NCI-H526 (cell line): ENCODE results near the gene ATP9A.
"Not testable (repeated sequence)": the region's sequence is repeated elsewhere in the genome, so short reads cannot be mapped to it uniquely, and the experiment has no call there.

Experiments
- DNase-seq, 2 experiments: peaks; one replicate each; lab custom pipeline; 2025; lab: John Stamatoyannopoulos, UW

ATP9A gene

DNA sequence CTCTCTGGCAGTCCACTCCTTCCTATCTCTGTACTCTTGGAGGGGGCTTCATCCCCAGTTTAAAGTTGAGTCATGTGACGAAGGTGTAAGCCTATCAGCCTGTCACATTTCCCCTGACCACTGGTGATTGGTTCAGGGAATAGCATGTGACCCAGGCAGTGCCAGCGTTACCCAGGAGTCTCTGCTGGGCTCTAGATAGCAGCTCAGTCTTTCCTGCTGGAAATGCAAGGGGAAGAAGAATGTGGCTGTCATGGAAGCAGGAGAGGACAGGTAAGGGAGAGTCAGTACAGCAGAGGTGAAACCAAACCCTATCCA, 190.1 kb downstream of the ATP9A start:
- DNase-seq, result no peak

DNA sequence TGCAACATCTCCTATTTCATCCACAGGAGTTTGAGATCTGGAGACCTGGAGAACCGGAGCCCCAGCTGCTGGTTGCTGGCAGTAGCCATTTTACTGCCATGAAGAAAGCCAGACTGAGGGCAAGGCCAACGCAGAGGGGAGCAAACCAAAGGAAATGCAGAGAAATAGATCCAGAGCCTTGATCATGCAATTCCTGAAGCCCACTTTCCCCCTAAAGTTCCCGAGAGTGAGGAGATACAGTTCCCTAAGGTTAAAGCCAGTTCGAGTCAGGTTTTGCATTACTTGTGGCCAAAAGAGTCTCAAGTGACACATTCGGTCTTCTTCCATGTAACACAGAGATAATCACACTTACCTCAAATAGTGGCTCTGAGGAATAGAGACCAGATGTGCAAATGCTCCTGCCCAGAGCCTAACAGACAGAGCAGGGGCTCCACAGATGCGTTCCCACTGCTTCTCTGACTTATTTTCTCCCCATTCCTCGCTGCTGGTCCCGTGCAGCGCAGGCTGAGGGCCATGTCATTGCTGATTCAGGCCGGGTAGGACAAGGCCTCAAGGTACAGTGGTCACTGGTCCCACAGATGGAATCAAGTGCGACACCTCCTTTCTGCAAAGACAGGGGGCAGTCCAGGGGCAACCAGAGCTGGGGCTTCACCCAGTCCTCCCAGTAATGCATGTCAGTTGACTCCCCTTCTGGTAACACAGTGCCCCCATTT, 190.6 kb downstream of the ATP9A start:
- no peak for DNase-seq

DNA sequence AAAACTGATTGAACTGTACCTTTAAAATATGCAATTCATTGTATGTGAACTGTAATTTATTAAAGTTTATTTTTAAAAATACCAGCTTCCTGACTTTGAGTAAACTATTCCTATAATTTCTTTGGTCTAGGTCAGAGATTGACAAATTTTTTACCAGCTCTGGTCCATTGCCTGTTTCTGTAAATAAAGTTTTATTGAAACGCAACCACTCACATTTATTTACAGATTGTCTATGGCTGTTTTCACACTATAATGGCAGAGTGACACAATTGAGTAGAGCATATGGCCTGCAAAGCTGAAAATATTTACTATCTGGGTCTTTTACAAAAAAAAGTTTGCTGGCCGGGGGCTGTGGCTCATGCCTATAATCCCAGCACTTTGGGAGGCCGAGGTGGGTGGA, 192.7 kb downstream of the ATP9A start:
- DNase-seq, result no peak

- no peak for DNase-seq
Measured at GRCh38 chr20:51574248-51575033, 193.7 kb downstream of the ATP9A start.

- DNase-seq, result no peak
Measured at GRCh38 chr20:51573576-51574243, 194.5 kb downstream of the ATP9A start.

GRCh38 chr20:51571460-51571794, 196.8 kb downstream of the ATP9A start:
- no peak for DNase-seq

GRCh38 chr20:51570739-51571459, 197.3 kb downstream of the ATP9A start:
- DNase-seq, result no peak

GRCh38 chr20:51569815-51570738, 198.1 kb downstream of the ATP9A start:
- DNase-seq, result no peak

DNA sequence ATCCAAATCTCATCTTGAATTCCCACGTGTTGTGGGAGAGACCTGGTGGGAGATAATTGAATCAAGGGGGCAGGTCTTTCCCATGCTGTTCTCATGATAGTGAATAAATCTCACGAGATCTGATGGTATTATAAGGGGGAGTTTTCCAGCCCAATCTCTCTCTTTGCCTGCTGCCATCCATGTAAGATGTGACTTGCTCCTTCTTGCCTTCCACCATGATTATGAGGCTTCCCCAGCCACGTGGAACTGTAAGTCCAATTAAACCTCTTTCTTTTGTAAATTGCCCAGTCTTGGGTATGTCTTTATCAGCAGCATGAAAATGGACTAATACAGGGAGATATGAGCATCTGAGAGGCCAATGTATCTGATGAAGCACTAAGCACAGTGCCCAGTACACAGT, 199.7 kb downstream of the ATP9A start:
- DNase-seq, result not testable (repeated sequence)

GRCh38 chr20:51567622-51568021, 200.6 kb downstream of the ATP9A start:
- no peak for DNase-seq

DNA sequence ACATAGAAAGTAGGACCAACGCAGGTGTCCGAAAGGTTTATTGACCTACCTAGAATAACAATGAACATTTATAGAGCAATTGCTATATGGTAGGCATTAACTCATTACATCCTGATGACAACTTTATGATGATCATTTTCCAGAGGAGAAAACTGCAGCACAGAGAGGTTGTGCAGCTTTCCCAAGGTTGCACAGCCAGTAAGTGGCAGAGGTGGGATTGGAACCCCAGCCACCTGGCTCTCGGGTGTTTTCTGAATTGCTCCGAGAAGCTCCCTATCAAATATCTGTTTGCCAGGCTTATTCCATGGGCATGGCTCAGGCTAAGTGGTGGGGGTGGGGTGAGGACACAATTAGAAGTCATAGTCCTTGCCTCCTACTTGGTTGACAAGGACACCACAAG, 201.6 kb downstream of the ATP9A start:
- DNase-seq, result no peak

DNA sequence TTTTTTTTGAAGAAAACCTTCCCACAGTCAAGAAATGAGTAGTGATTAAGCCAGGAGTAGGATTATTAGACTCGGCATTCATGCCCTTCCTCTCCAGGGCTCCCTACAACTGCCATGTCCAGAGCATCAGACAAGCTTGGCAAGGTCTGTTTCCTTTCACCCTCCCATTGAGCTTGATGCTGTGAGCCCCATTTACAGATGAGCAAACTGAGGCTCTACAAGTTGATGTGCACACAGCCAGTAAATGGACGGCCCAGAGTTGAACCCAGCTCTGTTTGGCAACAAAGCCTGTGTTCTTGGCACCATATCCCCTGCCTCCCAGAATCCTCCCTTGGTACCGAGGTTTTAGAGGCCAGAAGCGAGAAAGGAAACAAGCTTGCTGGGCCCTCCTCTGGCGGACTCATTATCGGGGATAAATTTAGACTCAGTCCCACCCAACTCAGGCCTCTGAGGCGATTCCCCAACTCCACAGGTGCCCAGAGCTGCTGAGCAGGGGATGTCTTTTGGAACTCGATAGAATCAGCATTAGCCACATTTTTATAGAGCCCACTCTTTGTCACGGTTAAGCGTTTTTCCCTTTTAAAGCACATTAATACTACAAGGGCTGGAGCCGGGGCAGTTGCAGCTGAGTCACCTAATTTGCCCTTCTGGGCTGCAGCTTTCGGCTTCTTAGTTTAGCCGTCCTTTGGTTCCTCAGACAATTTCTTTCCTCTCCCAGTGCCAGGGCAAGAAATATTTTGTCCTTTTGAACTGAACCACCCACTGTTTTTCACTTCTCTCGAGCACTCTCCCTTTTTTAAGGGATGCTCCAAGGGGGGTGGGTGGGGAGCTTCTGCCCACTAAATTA, 202.7 kb downstream of the ATP9A start:
- DNase-seq, result no peak

DNA sequence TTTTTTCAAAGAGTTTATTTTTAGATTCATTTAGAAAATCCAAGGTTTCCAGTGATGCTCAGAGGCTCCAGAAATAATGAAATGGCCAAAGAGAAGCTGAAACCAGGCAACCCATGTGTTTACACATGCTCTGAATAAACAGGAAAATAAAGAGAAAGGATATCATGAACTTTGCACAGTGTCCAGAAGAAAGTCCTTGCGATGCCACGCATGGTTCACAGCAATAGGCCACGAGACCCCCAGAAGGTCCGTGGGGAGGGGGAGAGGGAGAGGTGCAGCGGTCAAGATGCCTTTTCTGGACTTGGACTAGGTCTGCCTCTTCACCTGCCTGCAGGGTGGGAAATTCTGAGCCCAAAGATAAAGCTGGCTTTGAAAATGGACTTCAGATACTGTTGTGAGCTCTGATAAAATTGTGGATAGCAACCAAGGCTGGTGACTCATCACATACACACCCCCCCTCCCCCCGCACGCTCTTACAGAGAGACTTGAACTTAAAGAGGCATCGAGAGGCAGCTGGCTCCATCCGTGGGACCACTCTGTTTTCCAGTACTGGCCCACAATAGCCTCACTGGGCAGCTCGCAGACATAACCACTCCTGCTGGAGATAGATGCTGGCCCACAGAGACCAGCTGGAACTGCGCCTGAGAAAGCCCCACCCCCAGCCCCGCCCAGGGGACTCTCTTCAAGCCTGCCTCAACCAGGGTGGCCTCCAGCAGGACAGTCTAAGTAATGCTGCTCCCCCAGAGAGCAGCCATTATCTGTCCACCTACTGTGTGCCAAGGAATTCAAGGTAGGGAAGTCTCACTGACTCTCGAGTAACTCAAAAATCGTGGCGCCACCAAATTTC, 204.5 kb downstream of the ATP9A start:
- DNase-seq, result peak in 1 of 2 experiments; percentile 45

DNA sequence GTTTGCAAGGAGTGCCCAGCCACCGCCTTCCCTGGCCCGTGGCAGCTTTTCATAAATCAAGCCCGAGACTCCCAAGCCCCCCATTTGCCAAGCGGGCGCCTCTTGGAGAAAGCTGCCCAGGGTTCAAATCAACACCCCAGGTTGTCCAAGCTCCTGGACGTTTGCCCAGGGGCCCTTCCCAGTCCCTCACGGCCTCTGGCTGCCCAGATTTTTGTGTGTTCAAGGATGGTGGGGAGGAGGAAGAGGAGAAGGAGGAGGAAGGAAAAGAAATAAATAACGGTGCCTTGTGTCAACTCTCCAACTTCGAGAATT, 205.1 kb downstream of the ATP9A start:
- no peak for DNase-seq

DNA sequence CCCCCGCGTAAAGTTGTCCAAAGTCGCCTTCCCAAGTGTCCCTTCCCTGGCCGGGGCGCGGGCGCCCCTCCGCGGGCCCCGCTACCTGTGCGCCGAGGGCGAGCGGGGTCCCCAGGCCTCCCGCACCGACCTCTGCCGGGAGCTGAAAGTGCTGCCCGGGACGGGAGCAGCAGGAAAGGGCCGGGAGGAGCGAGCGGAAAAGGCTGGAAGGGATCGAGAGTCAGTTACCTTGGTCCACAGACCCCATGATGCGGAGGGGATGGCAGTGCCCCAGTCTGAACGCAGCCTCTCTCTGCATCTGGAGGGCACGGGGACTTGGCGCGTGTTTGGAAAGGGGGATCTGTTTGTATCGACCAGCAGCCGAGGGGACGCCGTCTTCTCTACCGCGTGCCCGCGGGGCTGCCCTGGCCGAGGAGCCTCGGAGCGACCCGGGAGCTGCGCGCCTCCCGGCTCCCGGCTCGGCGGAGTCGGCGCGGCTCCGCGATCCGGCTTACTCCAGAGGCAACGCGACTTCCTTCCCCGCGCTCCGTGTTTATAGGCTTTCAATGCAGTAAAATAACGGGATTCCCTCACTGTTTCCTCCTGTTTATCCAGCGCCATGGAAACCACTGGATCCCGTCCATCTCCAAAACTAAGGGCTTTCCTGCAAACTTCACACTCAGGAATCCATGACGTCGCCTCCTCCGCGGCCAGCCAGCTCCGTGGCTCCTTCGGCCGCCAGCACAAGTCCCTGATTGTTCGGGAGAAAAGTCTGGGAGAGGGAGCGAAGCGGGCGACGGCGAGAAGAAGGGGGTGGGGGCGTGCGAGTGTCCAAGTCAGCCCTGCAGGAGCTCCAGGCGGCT, 205.6 kb downstream of the ATP9A start:
- peak; percentile 24 to 92 for DNase-seq

DNA sequence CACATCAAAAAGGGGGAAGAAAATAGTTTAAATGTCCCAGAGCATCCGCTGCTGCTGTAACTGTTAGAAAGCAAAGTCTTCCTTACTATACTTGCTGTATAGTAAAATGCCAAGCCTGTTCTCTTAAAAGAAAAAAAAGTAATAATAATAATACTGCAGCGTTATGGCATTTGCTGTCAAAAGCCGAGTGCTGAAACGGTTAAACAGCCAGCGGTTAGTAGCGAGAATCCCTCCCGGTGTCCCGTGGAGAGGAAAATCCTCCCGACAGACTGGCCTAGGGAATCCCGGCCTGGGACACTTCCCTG, 206.2 kb downstream of the ATP9A start:
- no peak for DNase-seq

DNA sequence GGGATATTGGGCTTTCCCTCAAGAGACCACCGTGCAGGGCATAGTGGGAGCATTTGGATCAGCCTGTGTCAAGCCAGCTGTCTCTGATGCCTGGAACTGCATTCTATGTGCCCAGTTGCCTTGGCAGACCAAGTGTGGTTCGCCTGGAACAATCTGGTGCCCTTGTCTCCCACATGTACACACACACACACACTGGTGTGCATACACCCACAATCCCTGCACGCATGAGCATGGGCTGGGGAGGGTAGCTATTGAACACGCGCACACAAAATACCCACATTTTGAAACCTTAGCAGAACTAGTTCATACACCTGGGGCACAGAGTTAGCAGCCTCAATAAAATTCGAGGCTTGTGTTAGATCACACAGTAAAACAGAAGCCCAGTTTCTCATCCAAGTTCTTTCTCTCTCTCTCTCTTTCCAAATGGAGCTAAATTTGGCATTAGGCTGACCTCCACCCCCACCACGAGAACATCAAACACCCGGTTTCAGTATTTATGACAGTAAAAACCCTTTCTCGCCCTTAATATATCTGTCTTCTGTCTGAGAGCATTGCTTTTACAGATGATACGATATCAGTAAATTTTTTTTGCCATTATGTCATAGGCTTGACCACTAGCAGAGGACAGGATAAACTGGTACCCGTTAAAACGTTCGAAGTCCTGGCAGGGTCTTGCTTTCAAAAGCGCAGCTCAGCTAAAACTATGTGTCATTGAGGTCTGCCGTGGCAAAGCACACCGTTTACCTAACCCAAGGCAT, 207.5 kb downstream of the ATP9A start:
- no peak for DNase-seq

DNA sequence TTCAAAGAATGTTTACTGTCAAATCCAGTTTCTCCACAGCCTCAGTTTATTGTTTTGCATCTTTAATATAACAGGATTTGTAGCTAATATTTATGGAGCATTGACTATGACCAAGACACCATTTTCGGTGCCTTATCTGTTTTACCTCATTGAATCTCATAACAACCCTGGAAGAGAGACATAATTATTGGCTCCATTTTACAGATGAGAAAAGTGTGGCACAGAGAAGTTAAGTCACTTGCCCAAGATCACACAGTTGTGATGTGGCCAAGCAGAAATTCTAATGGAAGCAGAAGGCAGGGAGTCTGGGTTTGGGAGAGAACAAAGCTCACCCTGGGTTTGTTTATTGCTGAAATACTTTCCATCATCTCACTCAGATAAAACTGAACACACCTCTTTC, 208.1 kb downstream of the ATP9A start:
- no peak for DNase-seq
